ENCODE data around the gene FSTL3. TPM values are rescaled to one million over a fixed set of nuclear protein-coding genes. Genes with fewer than 3 reads are reported as not detected.
"Not testable (repeated sequence)": the region's sequence is repeated elsewhere in the genome, so short reads cannot be mapped to it uniquely, and the experiment has no call there.

The FSTL3 gene
- 32.7 and 52.1 TPM in 2 replicates for total RNA-seq

DNA sequence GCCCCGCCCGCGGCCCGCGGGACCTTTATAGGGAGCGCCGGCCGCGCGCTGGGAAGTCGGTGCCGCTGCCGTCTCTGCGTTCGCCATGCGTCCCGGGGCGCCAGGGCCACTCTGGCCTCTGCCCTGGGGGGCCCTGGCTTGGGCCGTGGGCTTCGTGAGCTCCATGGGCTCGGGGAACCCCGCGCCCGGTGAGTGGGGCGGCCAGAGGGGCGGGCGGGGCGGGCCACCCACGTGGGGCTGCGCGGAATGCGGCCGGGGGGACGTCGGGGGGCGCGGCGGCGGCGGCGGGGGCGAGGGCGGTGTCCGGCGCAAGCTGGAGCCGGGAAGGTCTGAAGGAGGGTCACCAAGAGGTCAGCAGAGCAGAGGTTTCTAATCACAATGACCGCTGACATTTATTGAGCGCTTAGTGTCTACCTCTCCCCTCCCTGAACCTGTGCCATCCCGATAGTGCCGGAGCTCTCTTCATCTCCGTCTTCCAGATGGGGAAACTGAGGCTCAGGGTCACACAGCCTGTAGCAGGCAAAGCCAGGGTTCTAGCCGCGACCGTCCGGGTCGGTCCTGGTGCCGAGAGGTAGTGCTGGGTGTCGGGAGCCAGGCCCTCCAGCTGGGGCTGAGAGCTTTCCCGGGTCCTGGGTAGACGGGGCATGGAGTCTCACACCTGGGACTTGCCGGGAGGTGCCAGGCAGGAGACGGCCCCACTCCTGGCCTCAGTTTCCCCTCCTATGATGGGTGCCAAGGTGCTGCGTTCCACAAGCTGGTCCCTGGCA is at the start of gene FSTL3:
TSS of gene FSTL3 (plus strand) at position 54 of the 767 bp plus-strand sequence. CDS start at position 86, 32 bp downstream.
- H3K79me2 ChIP-seq (ENCODE audit: insufficient read depth, low read length) = peaks cover 9% of the 10 kb centered on the region
- H2AFZ ChIP-seq (ENCODE audit: low read length) = no peak within 1 kb of the TSS
- H3K27me3 ChIP-seq (ENCODE audit: insufficient read depth, low read length) = no peaks in the 10 kb centered on the region
- H3K9me3 ChIP-seq (ENCODE audit: low read depth, low read length) = no peaks in the 10 kb centered on the region
- H3K36me3 ChIP-seq (ENCODE audit: insufficient read depth, low read length) = no peaks in the 10 kb centered on the region
- peaks cover 12% of the 10 kb centered on the region for H3K4me1 ChIP-seq (ENCODE audit: insufficient read depth, low read length)
- H4K20me1 ChIP-seq (ENCODE audit: insufficient read depth, low read length) = peaks cover 12% of the 10 kb centered on the region
- peak within 1 kb of the TSS; percentile 56 for H3K27ac ChIP-seq (ENCODE audit: low read depth, low read length)
- no peak for TF ChIP-seq CTCF (IDR thresholded peaks at IDR 0.05; ENCODE audit: extremely low read depth, low read depth, low read length)
- peak within 1 kb of the TSS; percentile 75 for H3K4me3 ChIP-seq (ENCODE audit: insufficient read depth, low read length)
- peak within 1 kb of the TSS; percentile 87 for H3K4me2 ChIP-seq (ENCODE audit: insufficient read depth, low read length)
- DNase-seq (ENCODE audit: insufficient read length, low spot score, missing footprints) = peak; percentile 92

DNA sequence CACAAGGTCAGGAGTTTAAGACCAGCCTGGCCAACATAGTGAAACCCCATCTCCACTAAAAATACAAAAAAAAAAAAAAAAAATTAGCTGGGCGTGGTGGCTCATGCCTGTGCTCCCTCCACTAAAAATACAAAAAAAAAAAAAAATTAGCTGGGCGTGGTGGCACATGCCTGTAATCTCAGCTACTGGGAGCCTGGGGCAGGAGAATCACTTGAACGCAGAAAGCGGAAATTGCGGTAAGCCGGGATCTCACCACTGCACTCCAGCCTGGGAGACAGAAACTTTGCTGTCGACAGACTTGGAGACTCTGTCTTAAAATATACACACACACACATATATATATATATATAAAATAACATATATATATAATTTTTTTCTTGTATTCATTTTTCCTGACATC is 49.6 kb upstream of the FSTL3 start:
- H3K9me3 ChIP-seq (ENCODE audit: low read depth, low read length); H3K27ac ChIP-seq (ENCODE audit: low read depth, low read length); DNase-seq (ENCODE audit: insufficient read length, low spot score, missing footprints); H3K4me2 ChIP-seq (ENCODE audit: insufficient read depth, low read length); H2AFZ ChIP-seq (ENCODE audit: low read length); H3K4me1 ChIP-seq (ENCODE audit: insufficient read depth, low read length); H3K4me3 ChIP-seq (ENCODE audit: insufficient read depth, low read length); H3K27me3 ChIP-seq (ENCODE audit: insufficient read depth, low read length); H3K79me2 ChIP-seq (ENCODE audit: insufficient read depth, low read length): not testable (repeated sequence)
- H4K20me1 ChIP-seq (ENCODE audit: insufficient read depth, low read length) = peaks cover 19% of the 10 kb centered on the region
- peaks cover 17% of the 10 kb centered on the region for H3K36me3 ChIP-seq (ENCODE audit: insufficient read depth, low read length)

- peaks cover 13% of the 10 kb centered on the region for H3K36me3 ChIP-seq (ENCODE audit: insufficient read depth, low read length)
- H3K4me1 ChIP-seq (ENCODE audit: insufficient read depth, low read length) = peaks cover 15% of the 10 kb centered on the region
- no peak overlapping the region for H2AFZ ChIP-seq (ENCODE audit: low read length)
- no peak for DNase-seq (ENCODE audit: insufficient read length, low spot score, missing footprints)
- peaks cover 17% of the 10 kb centered on the region for H3K79me2 ChIP-seq (ENCODE audit: insufficient read depth, low read length)
- H3K4me2 ChIP-seq (ENCODE audit: insufficient read depth, low read length) = no peak overlapping the region
- peak; percentile 18 for TF ChIP-seq CTCF (IDR thresholded peaks at IDR 0.05; ENCODE audit: extremely low read depth, low read depth, low read length)
- H4K20me1 ChIP-seq (ENCODE audit: insufficient read depth, low read length) = peaks cover 23% of the 10 kb centered on the region
- no peak overlapping the region for H3K4me3 ChIP-seq (ENCODE audit: insufficient read depth, low read length)
- H3K27ac ChIP-seq (ENCODE audit: low read depth, low read length) = no peak overlapping the region
- H3K9me3 ChIP-seq (ENCODE audit: low read depth, low read length) = no peaks in the 10 kb centered on the region
- no peaks in the 10 kb centered on the region for H3K27me3 ChIP-seq (ENCODE audit: insufficient read depth, low read length)
Observed at GRCh38 chr19:628168-628567, 48.0 kb upstream of the FSTL3 start.

GRCh38 chr19:629515-629914 is 46.7 kb upstream of the FSTL3 start:
- Histone ChIP-seq H3K79me2 (ENCODE audit: insufficient read depth, low read length) (peaks cover 22% of the 10 kb centered on the region), H3K36me3 (ENCODE audit: insufficient read depth, low read length) (peaks cover 13% of the 10 kb centered on the region), H3K4me1 (ENCODE audit: insufficient read depth, low read length) (peaks cover 16% of the 10 kb centered on the region), H4K20me1 (ENCODE audit: insufficient read depth, low read length) (peaks cover 17% of the 10 kb centered on the region)
- not testable (repeated sequence) for H3K27me3 ChIP-seq (ENCODE audit: insufficient read depth, low read length); DNase-seq (ENCODE audit: insufficient read length, low spot score, missing footprints); H2AFZ ChIP-seq (ENCODE audit: low read length); H3K4me3 ChIP-seq (ENCODE audit: insufficient read depth, low read length); H3K9me3 ChIP-seq (ENCODE audit: low read depth, low read length); H3K27ac ChIP-seq (ENCODE audit: low read depth, low read length); H3K4me2 ChIP-seq (ENCODE audit: insufficient read depth, low read length)

Data from osteoblast (primary cell).